AG10803 (cell line): ENCODE data around the gene NMT2.

ENCODE experiments used
- DNase-seq: peaks from one replicate; pipeline ENCODE4 v3.0.0; 2010; ENCODE audit warnings: low read depth
- H3K4me3 ChIP-seq: 2 replicates; pipeline ENCODE4 v1.5.1; 2011; ENCODE audit warnings: mild to moderate bottlenecking, low read length, control low read depth
- TF ChIP-seq, protein P1 (sequence below): conservative IDR thresholded peaks from 2 replicates; pipeline ENCODE4 v1.5.1; 2011; ENCODE audit warnings: mild to moderate bottlenecking, low read length, control low read depth, inconsistent platforms

The NMT2 gene

DNA sequence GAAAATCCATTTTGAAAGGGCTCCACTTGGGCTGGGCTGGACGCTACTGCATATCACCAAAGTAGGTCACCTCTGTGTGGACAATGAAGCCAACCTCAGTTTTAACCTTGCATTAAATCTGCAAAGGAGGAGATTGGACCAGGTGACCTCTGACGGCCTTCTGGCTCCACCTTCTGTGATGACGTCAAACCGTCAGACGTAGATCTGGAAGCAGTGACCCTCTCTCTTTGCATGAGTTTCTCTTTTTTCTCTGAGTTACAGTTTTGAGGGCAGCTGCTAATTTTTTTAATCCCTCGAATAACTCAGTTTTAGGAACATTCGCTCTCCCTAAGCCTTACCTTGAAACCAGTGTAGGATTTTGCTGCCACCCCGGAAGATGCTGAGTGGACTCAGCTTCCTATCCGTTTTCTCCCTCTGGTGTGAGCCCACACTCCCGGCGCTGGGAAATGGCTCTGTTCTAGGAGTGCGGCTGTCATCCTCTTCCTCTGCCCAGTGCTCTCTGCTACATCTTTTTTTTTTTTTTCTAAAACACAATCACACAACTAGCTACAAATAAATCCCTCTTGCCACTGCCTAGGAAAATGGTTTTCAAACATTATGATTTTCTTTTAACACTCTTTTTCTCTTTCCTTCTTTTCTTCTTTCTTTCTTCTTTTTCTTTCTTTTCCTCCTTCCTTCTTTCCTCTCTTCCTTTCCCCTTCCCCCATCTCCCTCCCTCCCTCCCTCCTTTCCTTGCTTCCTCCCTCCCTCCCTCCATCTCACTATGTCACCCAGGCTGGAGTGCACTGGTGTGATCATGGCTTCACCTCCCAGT, 27.7 kb upstream of the NMT2 start:
- DNase-seq, result no peak
- H3K4me3 ChIP-seq, result no peak overlapping the region
- TF ChIP-seq, protein P1, sequence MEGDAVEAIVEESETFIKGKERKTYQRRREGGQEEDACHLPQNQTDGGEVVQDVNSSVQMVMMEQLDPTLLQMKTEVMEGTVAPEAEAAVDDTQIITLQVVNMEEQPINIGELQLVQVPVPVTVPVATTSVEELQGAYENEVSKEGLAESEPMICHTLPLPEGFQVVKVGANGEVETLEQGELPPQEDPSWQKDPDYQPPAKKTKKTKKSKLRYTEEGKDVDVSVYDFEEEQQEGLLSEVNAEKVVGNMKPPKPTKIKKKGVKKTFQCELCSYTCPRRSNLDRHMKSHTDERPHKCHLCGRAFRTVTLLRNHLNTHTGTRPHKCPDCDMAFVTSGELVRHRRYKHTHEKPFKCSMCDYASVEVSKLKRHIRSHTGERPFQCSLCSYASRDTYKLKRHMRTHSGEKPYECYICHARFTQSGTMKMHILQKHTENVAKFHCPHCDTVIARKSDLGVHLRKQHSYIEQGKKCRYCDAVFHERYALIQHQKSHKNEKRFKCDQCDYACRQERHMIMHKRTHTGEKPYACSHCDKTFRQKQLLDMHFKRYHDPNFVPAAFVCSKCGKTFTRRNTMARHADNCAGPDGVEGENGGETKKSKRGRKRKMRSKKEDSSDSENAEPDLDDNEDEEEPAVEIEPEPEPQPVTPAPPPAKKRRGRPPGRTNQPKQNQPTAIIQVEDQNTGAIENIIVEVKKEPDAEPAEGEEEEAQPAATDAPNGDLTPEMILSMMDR, result no peak

DNA sequence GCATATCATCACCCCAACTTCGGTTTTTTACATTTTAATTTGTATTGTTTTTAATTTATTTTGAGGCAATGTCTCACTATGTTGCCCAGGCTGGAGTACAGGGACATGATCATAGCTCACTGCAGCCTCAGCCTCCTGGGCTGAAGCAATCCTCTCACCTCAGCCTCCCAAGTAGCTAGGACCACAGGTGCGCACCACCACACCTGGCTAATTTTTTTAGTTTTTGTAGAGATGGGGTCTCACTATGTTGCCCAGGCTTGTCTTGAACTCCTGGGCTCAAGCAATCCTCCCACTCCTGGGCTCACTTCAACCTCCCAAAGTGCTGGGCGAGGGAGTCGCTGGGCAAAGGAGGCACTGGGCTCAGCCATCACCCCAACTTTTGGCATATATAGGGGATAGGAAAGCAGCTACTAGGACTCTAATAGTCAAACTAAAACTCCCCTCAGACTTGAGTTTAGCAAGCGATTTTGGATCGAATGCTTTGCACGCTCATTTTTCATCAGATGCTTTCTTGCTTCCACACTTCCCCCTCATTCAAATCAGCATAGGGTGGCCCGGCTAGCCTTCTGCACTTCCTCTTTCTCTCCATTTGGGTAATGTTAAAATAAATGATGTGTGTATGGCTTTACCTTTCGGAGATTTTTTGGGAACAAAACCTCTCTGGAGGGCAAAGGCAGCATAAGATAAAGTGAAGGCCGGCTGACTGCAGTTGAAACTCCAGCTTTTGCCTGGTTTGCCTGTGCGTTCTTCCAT, 20.8 kb upstream of the NMT2 start:
- TF ChIP-seq, protein P1, result no peak

DNA sequence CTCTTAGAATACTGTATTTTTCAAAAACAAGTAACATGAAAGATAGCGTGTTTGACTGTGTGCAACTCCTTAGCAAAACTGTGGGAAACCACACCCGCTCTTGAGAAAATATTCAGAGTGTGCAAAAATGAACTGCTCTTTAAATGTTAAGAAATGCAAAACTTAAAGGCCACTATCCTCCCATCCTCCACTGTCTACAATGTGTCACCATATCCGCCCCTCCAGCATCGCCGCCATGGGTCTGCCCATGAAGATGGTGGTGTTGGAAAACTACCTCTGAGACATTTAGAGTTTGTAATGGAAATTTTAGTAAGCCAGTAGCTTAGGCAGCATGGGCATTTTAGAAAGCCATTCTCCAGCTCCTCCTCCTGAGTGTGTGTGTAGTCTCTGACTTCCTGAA, 20.1 kb upstream of the NMT2 start:
- TF ChIP-seq, protein P1, result no peak
- no peak for DNase-seq

More for the DNA sequence above, 20.8 kb upstream of the NMT2 start:
- H3K4me3 ChIP-seq, result no peak overlapping the region
- DNase-seq, result no peak

DNA sequence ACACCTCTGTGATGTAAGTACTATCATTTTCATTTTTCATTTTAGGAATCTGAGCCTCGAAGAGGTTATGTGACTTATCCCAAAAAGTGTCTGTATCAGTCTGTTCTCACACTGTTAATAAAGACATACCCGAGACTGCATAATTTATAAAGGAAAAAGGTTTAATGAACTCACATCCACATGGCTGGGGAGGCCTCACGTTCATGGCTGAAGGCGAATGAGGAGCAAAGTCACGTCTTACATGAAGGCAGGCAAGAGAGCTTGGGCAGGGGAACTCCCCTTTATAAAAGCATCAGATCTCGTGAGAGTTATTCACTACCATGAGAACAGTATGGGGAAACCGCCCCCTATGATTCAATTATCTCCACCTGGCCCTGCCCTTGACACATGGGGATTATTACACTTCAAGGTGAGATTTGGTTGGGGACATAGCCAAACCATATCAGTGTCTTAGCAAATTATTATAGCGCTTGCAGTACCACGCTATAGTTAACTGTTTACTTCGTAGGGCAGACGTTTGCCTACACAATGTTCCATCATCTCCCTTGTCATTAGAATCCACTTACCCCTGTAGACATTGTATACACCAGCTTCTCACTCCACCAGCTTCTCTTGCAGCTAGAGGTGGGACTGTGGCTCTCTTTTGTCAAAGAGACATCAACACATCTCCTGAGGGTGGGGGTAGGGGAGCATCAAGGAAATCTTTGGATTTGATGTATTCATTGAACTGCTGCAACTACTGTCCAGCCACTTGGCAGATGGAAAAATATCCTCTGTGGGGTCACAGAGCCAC, 15.4 kb upstream of the NMT2 start:
- no peak overlapping the region; the same call in 1 of the 2 replicates for H3K4me3 ChIP-seq
- no peak for DNase-seq
- TF ChIP-seq, protein P1, result no peak

More for the DNA sequence above, 20.1 kb upstream of the NMT2 start:
- H3K4me3 ChIP-seq, result no peak overlapping the region

DNA sequence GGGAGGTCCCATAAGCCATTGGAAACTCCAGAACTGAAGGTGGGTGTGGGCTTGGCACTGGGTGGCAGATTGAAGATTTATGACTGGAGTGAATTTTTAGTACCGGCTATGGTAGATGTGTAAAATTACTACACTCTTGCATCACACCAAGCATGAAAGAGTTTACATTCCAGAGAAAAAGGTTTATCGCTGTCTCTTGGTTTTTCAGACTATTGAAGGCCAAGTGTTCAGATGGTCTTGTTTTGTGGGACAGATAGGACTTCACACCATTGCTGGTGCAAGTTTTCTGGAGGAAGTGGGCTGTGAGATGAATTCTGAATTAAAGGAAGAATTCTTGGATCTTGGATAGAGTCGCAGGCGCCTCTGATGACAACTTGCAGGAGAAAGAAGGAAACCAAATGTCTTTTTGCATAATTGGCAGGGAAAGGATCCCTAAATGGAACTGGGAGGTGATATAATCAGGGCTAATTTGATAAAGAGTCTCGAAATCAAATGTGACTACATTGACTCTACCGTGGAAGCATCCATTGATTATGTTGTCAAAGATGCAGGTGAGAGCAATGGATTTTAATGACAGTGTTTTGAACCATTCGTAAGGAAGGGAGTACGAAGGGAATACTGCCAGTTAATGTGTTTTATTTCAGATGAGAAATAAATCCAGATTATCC, 14.2 kb upstream of the NMT2 start:
- DNase-seq, result peak; percentile 80
- no peak overlapping the region; the same call in 1 of the 2 replicates for H3K4me3 ChIP-seq
- TF ChIP-seq, protein P1, result no peak

DNA sequence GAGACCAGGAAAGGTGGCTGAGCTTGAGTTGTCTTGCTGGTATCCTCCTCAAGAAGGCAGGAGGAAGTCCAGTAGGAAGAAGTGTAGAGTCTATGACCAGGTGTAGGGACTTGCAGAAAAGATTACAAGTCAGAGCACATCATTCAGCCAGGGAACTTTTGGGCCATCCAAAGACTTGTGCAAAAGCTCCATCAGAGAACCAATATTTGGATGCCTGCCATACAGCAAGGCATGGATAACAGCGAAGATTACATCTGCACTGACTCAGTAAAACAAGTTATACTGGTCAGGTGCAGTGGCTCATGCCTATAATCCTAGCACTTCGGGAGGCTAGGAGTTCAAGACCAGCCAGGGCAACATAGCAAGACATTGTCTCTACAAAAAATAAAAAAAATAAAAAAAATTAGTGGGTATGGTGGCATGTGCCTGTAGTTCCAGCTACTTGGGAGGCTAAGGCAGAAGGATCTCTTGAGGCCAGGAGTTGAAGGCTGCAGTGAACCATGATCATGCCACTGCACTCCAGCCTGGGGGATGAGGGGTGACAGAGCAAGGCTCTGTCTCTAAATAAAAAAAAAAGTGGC, 13.2 kb upstream of the NMT2 start:
- H3K4me3 ChIP-seq, result no peak overlapping the region
- DNase-seq, result no peak
- TF ChIP-seq, protein P1, result no peak
